ENCODE measurements around the gene NMNAT2. TPM values are rescaled to one million over a fixed set of nuclear protein-coding genes. Genes with fewer than 3 reads are reported as not detected.

NMNAT2 gene
- total and polyA plus RNA-seq, 3 donors from 2014 or later, result 23.6 to 52.0 (median 45.7) TPM

DNA sequence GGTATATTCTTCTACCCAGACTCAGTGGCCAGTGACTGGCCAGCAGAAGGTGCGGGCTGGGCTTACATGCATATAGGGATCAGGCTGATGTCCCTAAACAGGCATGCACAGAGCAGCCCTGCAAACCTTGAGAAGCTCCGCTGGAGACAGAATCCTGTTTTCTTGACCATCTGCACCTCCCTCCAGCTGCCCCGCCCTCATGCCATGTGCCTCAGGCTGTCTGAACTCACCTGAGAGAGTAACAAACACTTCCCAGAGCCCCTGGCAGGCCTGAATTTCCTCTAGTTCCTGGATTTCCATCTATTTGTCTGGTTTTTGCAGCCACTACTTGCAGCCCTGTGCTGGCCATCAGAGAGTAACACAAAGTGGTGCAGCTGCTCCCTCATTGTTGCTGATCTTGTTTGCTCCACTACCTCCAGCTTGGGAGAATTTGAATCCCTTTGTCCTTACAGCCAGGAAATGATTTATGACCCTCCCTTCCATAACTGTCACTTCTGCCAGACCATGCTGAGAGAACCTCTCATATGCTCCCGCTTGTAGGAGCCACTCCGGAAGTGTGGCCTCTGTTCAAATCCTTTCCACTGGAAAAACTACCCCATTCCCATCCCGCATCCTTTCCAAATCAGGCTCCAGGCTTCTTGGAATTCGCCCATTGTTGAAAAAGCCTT, 113.6 kb downstream of the NMNAT2 start:
- no peak for TF ChIP-seq POLR2A (IDR thresholded peaks at IDR 0.05)
- TF ChIP-seq, protein P1, sequence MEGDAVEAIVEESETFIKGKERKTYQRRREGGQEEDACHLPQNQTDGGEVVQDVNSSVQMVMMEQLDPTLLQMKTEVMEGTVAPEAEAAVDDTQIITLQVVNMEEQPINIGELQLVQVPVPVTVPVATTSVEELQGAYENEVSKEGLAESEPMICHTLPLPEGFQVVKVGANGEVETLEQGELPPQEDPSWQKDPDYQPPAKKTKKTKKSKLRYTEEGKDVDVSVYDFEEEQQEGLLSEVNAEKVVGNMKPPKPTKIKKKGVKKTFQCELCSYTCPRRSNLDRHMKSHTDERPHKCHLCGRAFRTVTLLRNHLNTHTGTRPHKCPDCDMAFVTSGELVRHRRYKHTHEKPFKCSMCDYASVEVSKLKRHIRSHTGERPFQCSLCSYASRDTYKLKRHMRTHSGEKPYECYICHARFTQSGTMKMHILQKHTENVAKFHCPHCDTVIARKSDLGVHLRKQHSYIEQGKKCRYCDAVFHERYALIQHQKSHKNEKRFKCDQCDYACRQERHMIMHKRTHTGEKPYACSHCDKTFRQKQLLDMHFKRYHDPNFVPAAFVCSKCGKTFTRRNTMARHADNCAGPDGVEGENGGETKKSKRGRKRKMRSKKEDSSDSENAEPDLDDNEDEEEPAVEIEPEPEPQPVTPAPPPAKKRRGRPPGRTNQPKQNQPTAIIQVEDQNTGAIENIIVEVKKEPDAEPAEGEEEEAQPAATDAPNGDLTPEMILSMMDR (IDR thresholded peaks at IDR 0.05), result no peak
- DNase-seq, result no peak
- H3K27me3 ChIP-seq, result no peaks in the 10 kb centered on the region
- WGBS, 2 donors, result 82 to 89% methylated on average over 7 of the region's 7 CpGs
- no peak overlapping the region for H3K27ac ChIP-seq
- no peak overlapping the region for H3K4me3 ChIP-seq
- peaks cover 13% of the 10 kb centered on the region for H3K4me1 ChIP-seq
- intact Hi-C loops (cut with DNase I; ENCODE audit: low total_unique reads), result no loop called here
- H3K9me3 ChIP-seq, result no peaks in the 10 kb centered on the region
- no peaks in the 10 kb centered on the region for H3K36me3 ChIP-seq (ENCODE audit: low read depth, missing control alignments)

DNA sequence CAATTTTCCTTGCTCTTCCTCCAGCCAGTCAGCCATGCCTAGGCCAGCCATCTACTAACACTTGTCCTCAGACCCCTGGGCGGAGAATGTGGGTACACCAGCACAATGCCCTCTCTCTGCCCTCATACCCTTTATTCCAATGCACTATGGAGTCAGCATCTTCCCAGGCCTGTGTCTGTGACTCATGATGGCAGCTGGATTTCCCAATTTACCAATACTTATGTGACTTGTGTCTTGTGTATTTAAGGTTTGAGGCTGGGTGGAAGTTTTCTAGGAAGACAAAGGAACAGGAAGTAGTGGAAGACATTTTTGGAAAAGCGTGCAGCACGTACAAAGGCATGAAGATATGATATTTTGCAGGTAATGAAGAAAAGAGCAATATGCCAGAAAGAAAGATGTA, 114.3 kb downstream of the NMNAT2 start:
- Histone ChIP-seq H3K27ac (no peak overlapping the region), H3K9me3 (no peaks in the 10 kb centered on the region), H3K4me3 (no peak overlapping the region), H3K4me1 (peaks cover 13% of the 10 kb centered on the region), H3K27me3 (no peaks in the 10 kb centered on the region), H3K36me3 (ENCODE audit: low read depth, missing control alignments) (no peaks in the 10 kb centered on the region)
- no peak for DNase-seq
- no peak for TF ChIP-seq POLR2A (IDR thresholded peaks at IDR 0.05)
- TF ChIP-seq, protein P1 (IDR thresholded peaks at IDR 0.05), result no peak
- intact Hi-C loops (cut with DNase I; ENCODE audit: low total_unique reads), result no loop called here
- WGBS, 2 donors, result 94 to 97% methylated on average over 3 of the region's 3 CpGs

GRCh38 chr1:183303323-183303645, 114.9 kb downstream of the NMNAT2 start:
- no peak overlapping the region for H3K4me3 ChIP-seq
- DNase-seq, result no peak
- TF ChIP-seq POLR2A (IDR thresholded peaks at IDR 0.05), result no peak
- TF ChIP-seq, protein P1 (IDR thresholded peaks at IDR 0.05), result no peak
- no peaks in the 10 kb centered on the region for H3K36me3 ChIP-seq (ENCODE audit: low read depth, missing control alignments)
- no peaks in the 10 kb centered on the region for H3K9me3 ChIP-seq
- intact Hi-C loops (cut with DNase I; ENCODE audit: low total_unique reads), result no loop called here
- whole genome bisulfite sequencing, 2 donors, result 70 to 72% methylated on average over 4 of the region's 4 CpGs
- no peaks in the 10 kb centered on the region for H3K27me3 ChIP-seq
- no peak overlapping the region for H3K27ac ChIP-seq
- H3K4me1 ChIP-seq, result peaks cover 13% of the 10 kb centered on the region

DNA sequence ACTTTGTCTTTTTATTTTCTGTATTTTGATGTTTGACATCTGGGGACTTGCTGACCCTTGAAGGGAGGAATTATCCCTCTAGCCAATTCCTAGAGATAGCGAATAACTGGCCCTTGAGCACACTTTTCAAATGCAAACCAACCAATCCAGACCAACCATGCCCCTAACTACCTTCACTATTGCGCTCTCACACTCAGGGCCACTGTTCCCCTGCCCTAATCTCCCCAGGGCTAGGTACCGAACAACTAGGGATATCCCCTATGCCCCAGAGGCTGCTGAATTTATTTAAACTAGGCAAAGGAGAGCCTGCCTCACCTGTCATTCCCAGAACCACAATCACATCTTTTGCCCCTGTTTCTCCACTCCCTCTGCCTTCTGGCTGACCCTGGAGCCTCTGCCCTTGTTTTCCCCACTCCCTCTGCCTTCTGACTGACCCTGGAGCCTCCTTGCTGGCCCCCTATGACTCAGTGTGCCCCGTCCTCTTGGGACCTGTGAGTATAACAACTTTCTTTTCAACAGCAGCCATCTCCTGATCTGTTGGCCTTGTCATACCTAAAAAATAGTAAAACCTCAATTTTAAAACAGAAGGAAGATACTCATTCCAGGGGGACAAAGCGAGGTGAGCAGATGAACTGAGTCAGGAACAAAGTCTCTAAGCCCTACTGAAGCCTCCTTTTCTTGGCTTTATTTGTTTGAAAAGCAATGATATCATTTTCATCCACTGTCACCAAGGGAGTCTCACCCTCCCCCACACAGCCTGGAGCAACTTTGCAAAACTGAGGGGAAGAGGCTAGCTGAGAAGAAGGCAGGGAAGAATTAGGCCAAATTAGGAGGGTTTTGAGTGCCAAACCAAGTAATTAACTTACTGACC, 115.5 kb downstream of the NMNAT2 start:
- H3K27me3 ChIP-seq, result no peaks in the 10 kb centered on the region
- H3K4me3 ChIP-seq, result no peak overlapping the region
- TF ChIP-seq, protein P1 (IDR thresholded peaks at IDR 0.05), result no peak
- TF ChIP-seq POLR2A (IDR thresholded peaks at IDR 0.05), result no peak
- intact Hi-C loops (cut with DNase I; ENCODE audit: low total_unique reads), result no loop called here
- H3K27ac ChIP-seq, result no peak overlapping the region
- WGBS, 2 donors, result 89 to 96% methylated on average over 5 of the region's 5 CpGs
- DNase-seq, result no peak
- no peaks in the 10 kb centered on the region for H3K9me3 ChIP-seq
- no peaks in the 10 kb centered on the region for H3K36me3 ChIP-seq (ENCODE audit: low read depth, missing control alignments)
- H3K4me1 ChIP-seq, result peaks cover 13% of the 10 kb centered on the region

All from testis (tissue), 3 donors.